ENCODE measurements around the gene PDZD4. TPM values are rescaled to one million over a fixed set of nuclear protein-coding genes. Genes with fewer than 3 reads are reported as not detected.

PDZD4 gene
- polyA plus RNA-seq, 3 donors: 0.11 TPM; not detected in 2

DNA sequence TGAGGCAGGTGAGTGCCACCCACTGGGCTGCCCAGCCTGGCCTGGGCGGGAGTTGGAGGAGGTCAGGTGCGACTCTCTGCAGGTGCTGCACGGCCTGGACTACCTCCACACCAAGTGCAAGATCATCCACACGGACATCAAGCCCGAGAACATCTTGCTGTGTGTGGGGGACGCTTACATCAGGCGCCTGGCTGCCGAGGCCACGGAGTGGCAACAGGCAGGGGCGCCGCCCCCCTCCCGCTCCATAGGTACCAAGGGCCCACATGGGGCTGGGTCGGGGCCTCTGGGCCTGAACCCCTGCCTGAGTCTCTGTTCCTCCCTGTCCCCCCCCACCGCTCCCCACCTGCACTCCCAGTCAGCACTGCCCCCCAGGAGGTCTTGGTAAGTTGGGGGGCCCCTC lies 47.5 kb downstream of the PDZD4 start:
- H3K27ac ChIP-seq (ENCODE audit: low read depth in 1 of 2, low read length in 2 of 2): no peak overlapping the region
- peaks cover 10% of the 10 kb centered on the region for H4K20me1 ChIP-seq (ENCODE audit: insufficient read depth, low read length)
- no peaks in the 10 kb centered on the region for H3K79me2 ChIP-seq (ENCODE audit: insufficient read depth, low read length)
- H3K9me3 ChIP-seq (replicated peaks in 1 of 2; ENCODE audit: control insufficient read depth in 1 of 2, insufficient read depth in 1 of 2, low read length in 2 of 2): no peaks in the 10 kb centered on the region
- no peaks in the 10 kb centered on the region for H3K4me1 Mint-ChIP-seq
- TF ChIP-seq, protein P1, sequence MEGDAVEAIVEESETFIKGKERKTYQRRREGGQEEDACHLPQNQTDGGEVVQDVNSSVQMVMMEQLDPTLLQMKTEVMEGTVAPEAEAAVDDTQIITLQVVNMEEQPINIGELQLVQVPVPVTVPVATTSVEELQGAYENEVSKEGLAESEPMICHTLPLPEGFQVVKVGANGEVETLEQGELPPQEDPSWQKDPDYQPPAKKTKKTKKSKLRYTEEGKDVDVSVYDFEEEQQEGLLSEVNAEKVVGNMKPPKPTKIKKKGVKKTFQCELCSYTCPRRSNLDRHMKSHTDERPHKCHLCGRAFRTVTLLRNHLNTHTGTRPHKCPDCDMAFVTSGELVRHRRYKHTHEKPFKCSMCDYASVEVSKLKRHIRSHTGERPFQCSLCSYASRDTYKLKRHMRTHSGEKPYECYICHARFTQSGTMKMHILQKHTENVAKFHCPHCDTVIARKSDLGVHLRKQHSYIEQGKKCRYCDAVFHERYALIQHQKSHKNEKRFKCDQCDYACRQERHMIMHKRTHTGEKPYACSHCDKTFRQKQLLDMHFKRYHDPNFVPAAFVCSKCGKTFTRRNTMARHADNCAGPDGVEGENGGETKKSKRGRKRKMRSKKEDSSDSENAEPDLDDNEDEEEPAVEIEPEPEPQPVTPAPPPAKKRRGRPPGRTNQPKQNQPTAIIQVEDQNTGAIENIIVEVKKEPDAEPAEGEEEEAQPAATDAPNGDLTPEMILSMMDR (IDR thresholded peaks at IDR 0.05): no peak
- H3K27ac Mint-ChIP-seq: no peak overlapping the region
- no peak overlapping the region for H2AFZ ChIP-seq (ENCODE audit: insufficient read depth, low read depth, low read length, poor library complexity, severe bottlenecking)
- no peaks in the 10 kb centered on the region for H3K4me1 ChIP-seq (ENCODE audit: control insufficient read depth in 1 of 2, insufficient read depth in 2 of 2, low read length in 2 of 2)
- no peak overlapping the region for H3K4me3 ChIP-seq (replicated peaks in 1 of 3; ENCODE audit: low read depth in 2 of 3, low read length in 3 of 3)
- peaks cover 15 to 27% (median 18%) of the 10 kb centered on the region in 3 donors for H3K27me3 Mint-ChIP-seq (ENCODE audit: low read depth in 3 of 3)
- H3K36me3 ChIP-seq (replicated peaks in 1 of 2; ENCODE audit: control insufficient read depth in 1 of 2, insufficient read depth in 2 of 2, low read length in 2 of 2): peaks cover 26 to 28% of the 10 kb centered on the region in 2 donors
- H3K36me3 Mint-ChIP-seq: peaks cover 23 to 32% of the 10 kb centered on the region in 2 donors
- H3K4me2 ChIP-seq (replicated peaks; ENCODE audit: extremely low read depth, low read length, poor library complexity, severe bottlenecking): no peak overlapping the region
- peaks cover 0 to 23% of the 10 kb centered on the region in 2 donors for H3K27me3 ChIP-seq (ENCODE audit: control insufficient read depth in 2 of 2, insufficient read depth in 2 of 2, low read length in 2 of 2)
- no peak overlapping the region for H3K9ac ChIP-seq (ENCODE audit: insufficient read depth, low read length, poor library complexity, severe bottlenecking)
- WGBS (ENCODE audit: insufficient coverage): no CpG with 5 or more reads among the region's 14 CpGs
- intact Hi-C loops (cut with micrococcal nuclease): no loop called here
- no peak overlapping the region for H3K4me3 Mint-ChIP-seq
- DNase-seq: no peak
- peaks cover 0 to 6% (median 0%) of the 10 kb centered on the region in 7 donors for H3K9me3 Mint-ChIP-seq

- no peak for DNase-seq
- Histone ChIP-seq H3K79me2 (ENCODE audit: insufficient read depth, low read length) (no peaks in the 10 kb centered on the region), H3K9ac (ENCODE audit: insufficient read depth, low read length, poor library complexity, severe bottlenecking) (no peak overlapping the region), H3K4me1 (ENCODE audit: control insufficient read depth in 1 of 2, insufficient read depth in 2 of 2, low read length in 2 of 2) (no peaks in the 10 kb centered on the region), H3K9me3 (replicated peaks in 1 of 2; ENCODE audit: control insufficient read depth in 1 of 2, insufficient read depth in 1 of 2, low read length in 2 of 2) (no peaks in the 10 kb centered on the region), H3K4me3 (replicated peaks in 1 of 3; ENCODE audit: low read depth in 2 of 3, low read length in 3 of 3) (no peak overlapping the region), H2AFZ (ENCODE audit: insufficient read depth, low read depth, low read length, poor library complexity, severe bottlenecking) (no peak overlapping the region), H3K27ac (ENCODE audit: low read depth in 1 of 2, low read length in 2 of 2) (no peak overlapping the region), H3K27me3 (ENCODE audit: control insufficient read depth in 2 of 2, insufficient read depth in 2 of 2, low read length in 2 of 2) (peaks cover 0 to 23% of the 10 kb centered on the region in 2 donors), H3K4me2 (replicated peaks; ENCODE audit: extremely low read depth, low read length, poor library complexity, severe bottlenecking) (no peak overlapping the region), H3K36me3 (replicated peaks in 1 of 2; ENCODE audit: control insufficient read depth in 1 of 2, insufficient read depth in 2 of 2, low read length in 2 of 2) (peaks cover 20 to 22% of the 10 kb centered on the region in 2 donors), H4K20me1 (ENCODE audit: insufficient read depth, low read length) (peaks cover 5% of the 10 kb centered on the region)
- no peak overlapping the region for H3K4me3 Mint-ChIP-seq
- 76% methylated on average over 6 of the region's 11 CpGs for WGBS (ENCODE audit: insufficient coverage)
- H3K36me3 Mint-ChIP-seq: peaks cover 20 to 27% of the 10 kb centered on the region in 2 donors
- H3K27me3 Mint-ChIP-seq (ENCODE audit: low read depth in 3 of 3): peaks cover 15 to 28% (median 18%) of the 10 kb centered on the region in 3 donors
- H3K27ac Mint-ChIP-seq: no peak overlapping the region
- intact Hi-C loops (cut with micrococcal nuclease): no loop called here
- H3K4me1 Mint-ChIP-seq: no peaks in the 10 kb centered on the region
- TF ChIP-seq, protein P1 (IDR thresholded peaks at IDR 0.05): no peak
- H3K9me3 Mint-ChIP-seq: peaks cover 0 to 6% (median 0%) of the 10 kb centered on the region in 7 donors
Measured at GRCh38 chrX:153782313-153782712, 48.0 kb downstream of the PDZD4 start.
